ENCODE results near the gene NBPF26.
"Not testable (repeated sequence)": the region's sequence is repeated elsewhere in the genome, so short reads cannot be mapped to it uniquely, and the experiment has no call there.

NBPF26 gene

GRCh38 chr1:120805452-120805851 lies 81.7 kb downstream of the NBPF26 start:
- not testable (repeated sequence) for H3K27ac ChIP-seq (ENCODE audit: low read length); H3K36me3 ChIP-seq (ENCODE audit: control insufficient read depth in 2 of 2, insufficient read depth in 2 of 2, low read length in 2 of 2); H3K9me3 ChIP-seq (ENCODE audit: control insufficient read depth in 2 of 2, low read length in 2 of 2); H3K4me3 ChIP-seq (ENCODE audit: low read length in 2 of 2); H3K27me3 ChIP-seq (ENCODE audit: control insufficient read depth in 1 of 2, insufficient read depth in 2 of 2, low read length in 2 of 2); H3K9ac ChIP-seq (ENCODE audit: low read length in 2 of 2); H3K4me1 ChIP-seq (ENCODE audit: control insufficient read depth, insufficient read depth, low read length)

- H3K27me3 ChIP-seq (ENCODE audit: control insufficient read depth in 1 of 2, insufficient read depth in 2 of 2, low read length in 2 of 2); H3K4me3 ChIP-seq (ENCODE audit: low read length in 2 of 2); H3K9ac ChIP-seq (ENCODE audit: low read length in 2 of 2); H3K9me3 ChIP-seq (ENCODE audit: control insufficient read depth in 2 of 2, low read length in 2 of 2); H3K36me3 ChIP-seq (ENCODE audit: control insufficient read depth in 2 of 2, insufficient read depth in 2 of 2, low read length in 2 of 2); H3K27ac ChIP-seq (ENCODE audit: low read length); H3K4me1 ChIP-seq (ENCODE audit: control insufficient read depth, insufficient read depth, low read length): not testable (repeated sequence)
These were observed 88.1 kb downstream of the NBPF26 start for GRCh38 chr1:120811822-120812221.

GRCh38 chr1:120825051-120825450 lies 101.3 kb downstream of the NBPF26 start:
- H3K27ac ChIP-seq (ENCODE audit: low read length); H3K9me3 ChIP-seq (ENCODE audit: control insufficient read depth in 2 of 2, low read length in 2 of 2); H3K4me1 ChIP-seq (ENCODE audit: control insufficient read depth, insufficient read depth, low read length); H3K27me3 ChIP-seq (ENCODE audit: control insufficient read depth in 1 of 2, insufficient read depth in 2 of 2, low read length in 2 of 2); H3K4me3 ChIP-seq (ENCODE audit: low read length in 2 of 2); H3K9ac ChIP-seq (ENCODE audit: low read length in 2 of 2); H3K36me3 ChIP-seq (ENCODE audit: control insufficient read depth in 2 of 2, insufficient read depth in 2 of 2, low read length in 2 of 2): not testable (repeated sequence)

- not testable (repeated sequence) for H3K36me3 ChIP-seq (ENCODE audit: control insufficient read depth in 2 of 2, insufficient read depth in 2 of 2, low read length in 2 of 2); H3K4me3 ChIP-seq (ENCODE audit: low read length in 2 of 2); H3K9ac ChIP-seq (ENCODE audit: low read length in 2 of 2); H3K4me1 ChIP-seq (ENCODE audit: control insufficient read depth, insufficient read depth, low read length); H3K27me3 ChIP-seq (ENCODE audit: control insufficient read depth in 1 of 2, insufficient read depth in 2 of 2, low read length in 2 of 2); H3K27ac ChIP-seq (ENCODE audit: low read length); H3K9me3 ChIP-seq (ENCODE audit: control insufficient read depth in 2 of 2, low read length in 2 of 2)
These were observed 102.9 kb downstream of the NBPF26 start for GRCh38 chr1:120826623-120827022.

GRCh38 chr1:120844186-120844944 lies 120.6 kb downstream of the NBPF26 start:
- H3K36me3 ChIP-seq (ENCODE audit: control insufficient read depth in 2 of 2, insufficient read depth in 2 of 2, low read length in 2 of 2); H3K27me3 ChIP-seq (ENCODE audit: control insufficient read depth in 1 of 2, insufficient read depth in 2 of 2, low read length in 2 of 2); H3K9me3 ChIP-seq (ENCODE audit: control insufficient read depth in 2 of 2, low read length in 2 of 2); H3K4me1 ChIP-seq (ENCODE audit: control insufficient read depth, insufficient read depth, low read length): not testable (repeated sequence)
- H3K4me3 ChIP-seq (ENCODE audit: low read length in 2 of 2), result peak overlapping the region in 1 of 2 donors; percentile 72
- H3K27ac ChIP-seq (ENCODE audit: low read length), result peak overlapping the region; percentile 62
- peak overlapping the region in 1 of 2 donors; percentile 47 for H3K9ac ChIP-seq (ENCODE audit: low read length in 2 of 2)

GRCh38 chr1:120844945-120845330 lies 121.2 kb downstream of the NBPF26 start:
- peak overlapping the region; percentile 62 for H3K27ac ChIP-seq (ENCODE audit: low read length)
- not testable (repeated sequence) for H3K9ac ChIP-seq (ENCODE audit: low read length in 2 of 2); H3K4me1 ChIP-seq (ENCODE audit: control insufficient read depth, insufficient read depth, low read length); H3K27me3 ChIP-seq (ENCODE audit: control insufficient read depth in 1 of 2, insufficient read depth in 2 of 2, low read length in 2 of 2); H3K36me3 ChIP-seq (ENCODE audit: control insufficient read depth in 2 of 2, insufficient read depth in 2 of 2, low read length in 2 of 2); H3K9me3 ChIP-seq (ENCODE audit: control insufficient read depth in 2 of 2, low read length in 2 of 2)
- peak overlapping the region in 1 of 2 donors; percentile 29 for H3K4me3 ChIP-seq (ENCODE audit: low read length in 2 of 2)

- peak overlapping the region in 1 of 2 donors; percentile 69 for H3K4me3 ChIP-seq (ENCODE audit: low read length in 2 of 2)
- H3K4me1 ChIP-seq (ENCODE audit: control insufficient read depth, insufficient read depth, low read length); H3K9me3 ChIP-seq (ENCODE audit: control insufficient read depth in 2 of 2, low read length in 2 of 2); H3K36me3 ChIP-seq (ENCODE audit: control insufficient read depth in 2 of 2, insufficient read depth in 2 of 2, low read length in 2 of 2); H3K27me3 ChIP-seq (ENCODE audit: control insufficient read depth in 1 of 2, insufficient read depth in 2 of 2, low read length in 2 of 2); H3K9ac ChIP-seq (ENCODE audit: low read length in 2 of 2): not testable (repeated sequence)
- H3K27ac ChIP-seq (ENCODE audit: low read length), result peak overlapping the region; percentile 70
These were observed 125.9 kb downstream of the NBPF26 start for GRCh38 chr1:120849400-120850286.

- not testable (repeated sequence) for H3K36me3 ChIP-seq (ENCODE audit: control insufficient read depth in 2 of 2, insufficient read depth in 2 of 2, low read length in 2 of 2); H3K4me1 ChIP-seq (ENCODE audit: control insufficient read depth, insufficient read depth, low read length); H3K27me3 ChIP-seq (ENCODE audit: control insufficient read depth in 1 of 2, insufficient read depth in 2 of 2, low read length in 2 of 2); H3K9me3 ChIP-seq (ENCODE audit: control insufficient read depth in 2 of 2, low read length in 2 of 2)
- Histone ChIP-seq H3K4me3 (ENCODE audit: low read length in 2 of 2) (peak overlapping the region in 1 of 2 donors; percentile 69), H3K9ac (ENCODE audit: low read length in 2 of 2) (peak overlapping the region; percentile 38 to 79), H3K27ac (ENCODE audit: low read length) (peak overlapping the region; percentile 70)
These were observed 126.5 kb downstream of the NBPF26 start for GRCh38 chr1:120850287-120850536.

- H3K4me3 ChIP-seq (ENCODE audit: low read length in 2 of 2), result peak overlapping the region; percentile 40 to 69
- H3K27ac ChIP-seq (ENCODE audit: low read length), result peak overlapping the region; percentile 70
- not testable (repeated sequence) for H3K36me3 ChIP-seq (ENCODE audit: control insufficient read depth in 2 of 2, insufficient read depth in 2 of 2, low read length in 2 of 2); H3K27me3 ChIP-seq (ENCODE audit: control insufficient read depth in 1 of 2, insufficient read depth in 2 of 2, low read length in 2 of 2); H3K4me1 ChIP-seq (ENCODE audit: control insufficient read depth, insufficient read depth, low read length); H3K9me3 ChIP-seq (ENCODE audit: control insufficient read depth in 2 of 2, low read length in 2 of 2)
- H3K9ac ChIP-seq (ENCODE audit: low read length in 2 of 2), result peak overlapping the region; percentile 38 to 79
These were observed 127.0 kb downstream of the NBPF26 start for GRCh38 chr1:120850537-120851421.

GRCh38 chr1:120858144-120858543 lies 134.4 kb downstream of the NBPF26 start:
- H3K27ac ChIP-seq (ENCODE audit: low read length); H3K36me3 ChIP-seq (ENCODE audit: control insufficient read depth in 2 of 2, insufficient read depth in 2 of 2, low read length in 2 of 2); H3K9ac ChIP-seq (ENCODE audit: low read length in 2 of 2); H3K9me3 ChIP-seq (ENCODE audit: control insufficient read depth in 2 of 2, low read length in 2 of 2); H3K27me3 ChIP-seq (ENCODE audit: control insufficient read depth in 1 of 2, insufficient read depth in 2 of 2, low read length in 2 of 2); H3K4me3 ChIP-seq (ENCODE audit: low read length in 2 of 2); H3K4me1 ChIP-seq (ENCODE audit: control insufficient read depth, insufficient read depth, low read length): not testable (repeated sequence)

All from stomach smooth muscle (tissue), 2 donors.